Measurements from ENCODE around the gene EVA1B.

EVA1B gene

DNA sequence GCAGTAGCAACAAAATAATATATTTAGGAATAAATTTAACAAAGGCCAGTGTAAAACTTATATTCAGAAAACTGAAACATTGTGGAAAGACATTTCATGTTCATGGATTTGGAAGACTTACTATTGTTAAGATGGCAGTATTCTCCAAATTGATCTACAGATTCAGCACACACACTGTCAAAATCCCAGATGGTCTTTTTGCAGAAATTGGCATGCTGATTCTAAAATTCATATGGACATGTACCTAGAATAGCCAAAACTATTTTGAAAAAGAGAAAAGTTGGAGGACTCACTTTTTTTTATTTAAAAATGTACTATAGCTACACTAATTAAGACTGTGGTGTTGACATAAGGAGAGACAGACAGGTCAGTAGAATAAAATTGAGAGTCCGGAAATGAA is 49.2 kb downstream of the EVA1B start:
- DNase-seq, result no peak

GRCh38 chr1:36273024-36273423 is 50.4 kb downstream of the EVA1B start:
- no peak for DNase-seq
